ENCODE measurements around the gene BNIP1.

The BNIP1 gene

GRCh38 chr5:173211284-173211683 is 67.0 kb downstream of the BNIP1 start:
- DNase-seq (ENCODE audit: low read depth in 2 of 2) = no peak

GRCh38 chr5:173213236-173213933 is 69.1 kb downstream of the BNIP1 start:
- DNase-seq (ENCODE audit: low read depth in 2 of 2) = no peak

Measured in stimulated activated CD4-positive, alpha-beta T cell treated with anti-CD3 and anti-CD28 coated beads, Interleukin-1b, Interleukin-23, amount 100 ng/mL, for 1 hour (primary cell).